ENCODE measurements around the gene PTEN.
"Not testable (repeated sequence)": the region's sequence is repeated elsewhere in the genome, so short reads cannot be mapped to it uniquely, and the experiment has no call there.

The PTEN gene

DNA sequence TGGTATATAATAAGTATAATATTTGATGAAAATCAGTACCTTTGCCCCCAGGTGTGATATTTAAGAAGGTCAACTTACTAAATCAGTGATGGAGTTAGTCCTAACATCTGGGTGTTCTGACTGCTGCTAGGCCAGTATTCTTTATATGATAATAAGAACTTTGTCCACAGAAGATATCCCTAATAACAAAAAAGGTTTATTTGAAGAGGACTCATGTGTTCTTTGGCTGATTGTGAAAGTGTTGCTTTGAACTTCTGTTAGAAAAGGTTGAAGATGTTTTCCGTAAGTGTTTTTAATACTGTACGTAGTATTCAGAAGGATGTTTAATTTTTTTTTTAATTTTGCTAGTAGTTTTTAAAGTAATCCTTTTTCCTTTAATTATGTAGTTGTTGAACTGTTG lies 10.2 kb downstream of the PTEN start:
- DNase-seq = no peak

GRCh38 chr10:87875929-87876571 lies 12.6 kb downstream of the PTEN start:
- no peak for DNase-seq

- DNase-seq = no peak
Measured at GRCh38 chr10:87878664-87879459, 15.4 kb downstream of the PTEN start.

GRCh38 chr10:87880336-87880735 lies 16.9 kb downstream of the PTEN start:
- DNase-seq = no peak

DNA sequence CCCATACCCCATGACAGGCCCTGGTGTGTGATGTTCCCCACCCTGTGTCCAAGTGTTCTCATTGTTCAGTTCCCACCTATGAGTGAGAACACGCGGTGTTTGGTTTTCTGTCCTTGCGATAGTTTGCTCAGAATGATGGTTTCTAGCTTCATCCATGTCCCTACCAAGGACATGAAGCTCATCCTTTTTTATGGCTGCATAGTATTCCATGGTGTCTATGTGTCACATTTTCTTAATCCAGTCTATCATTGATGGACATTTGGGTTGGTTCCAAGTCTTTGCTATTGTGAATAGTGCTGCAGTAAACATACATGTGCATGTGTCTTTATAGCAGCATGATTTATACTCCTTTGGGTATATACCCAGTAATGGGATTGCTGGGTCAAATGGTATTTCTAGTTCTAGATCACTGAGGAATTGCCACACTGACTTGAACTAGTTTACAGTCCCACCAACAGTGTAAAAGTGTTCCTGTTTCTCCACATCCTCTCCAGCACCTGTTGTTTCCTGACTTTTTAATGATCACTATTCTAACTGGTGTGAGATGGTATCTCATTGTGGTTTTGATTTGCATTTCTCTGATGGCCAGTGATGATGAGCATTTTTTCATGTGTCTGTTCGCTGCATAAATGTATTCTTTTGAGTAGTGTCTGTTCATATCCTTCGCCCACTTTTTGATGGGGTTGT lies 18.1 kb downstream of the PTEN start:
- DNase-seq = not testable (repeated sequence)

DNA sequence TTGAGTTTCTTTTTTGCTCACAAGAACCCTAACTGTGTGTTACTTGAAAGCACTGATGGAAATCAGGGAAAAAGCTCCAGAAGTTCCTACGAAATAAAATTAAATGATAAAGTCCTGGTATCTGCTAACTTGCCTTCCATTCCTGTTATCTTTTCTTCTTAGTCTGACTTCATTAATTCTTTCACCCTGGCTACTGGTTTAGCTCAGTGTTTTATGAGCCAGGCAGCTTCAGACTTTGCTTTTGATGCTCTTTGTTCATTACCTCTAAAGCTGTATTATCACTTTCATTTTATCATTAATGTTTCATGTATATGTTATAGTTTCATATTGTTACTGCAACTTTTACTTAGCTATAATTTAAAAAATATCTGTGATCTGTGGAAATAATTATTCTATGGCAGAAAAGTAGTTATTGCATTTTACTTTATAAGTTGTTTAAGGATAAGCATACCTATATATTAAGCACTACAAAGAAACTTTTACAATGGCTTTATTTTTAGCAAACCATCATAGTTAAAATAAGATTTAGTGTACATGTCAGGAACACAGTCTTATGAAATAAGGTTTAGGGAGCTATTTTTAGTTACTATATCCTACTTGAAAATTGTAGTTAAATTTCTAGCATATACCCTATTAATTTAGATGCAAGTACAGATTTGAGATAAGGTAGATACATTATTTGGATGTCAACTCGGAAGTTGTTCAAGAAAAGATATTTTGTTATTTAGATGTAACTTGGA lies 19.3 kb downstream of the PTEN start:
- no peak for DNase-seq

- no peak for DNase-seq
Measured at GRCh38 chr10:87886635-87887034, 23.2 kb downstream of the PTEN start.

DNA sequence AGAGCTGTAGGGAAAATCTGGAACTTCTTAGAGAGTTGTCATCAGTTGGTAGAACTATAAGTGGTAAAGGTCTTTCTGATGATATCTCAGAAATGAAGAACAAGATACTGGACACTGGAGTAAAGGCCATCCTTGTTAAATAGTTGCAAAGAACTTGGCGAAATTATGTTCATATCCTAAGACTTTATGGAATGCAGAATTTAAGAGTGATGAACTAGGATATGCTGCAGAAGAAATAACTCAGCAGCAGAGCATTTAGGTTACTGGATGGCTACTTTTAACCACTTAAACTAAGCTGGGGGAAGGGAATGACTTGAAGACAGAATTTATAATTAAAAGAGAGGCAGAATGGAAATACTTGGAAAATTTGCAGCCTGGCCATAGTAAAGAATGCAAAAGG lies 23.7 kb downstream of the PTEN start:
- no peak for DNase-seq

DNA sequence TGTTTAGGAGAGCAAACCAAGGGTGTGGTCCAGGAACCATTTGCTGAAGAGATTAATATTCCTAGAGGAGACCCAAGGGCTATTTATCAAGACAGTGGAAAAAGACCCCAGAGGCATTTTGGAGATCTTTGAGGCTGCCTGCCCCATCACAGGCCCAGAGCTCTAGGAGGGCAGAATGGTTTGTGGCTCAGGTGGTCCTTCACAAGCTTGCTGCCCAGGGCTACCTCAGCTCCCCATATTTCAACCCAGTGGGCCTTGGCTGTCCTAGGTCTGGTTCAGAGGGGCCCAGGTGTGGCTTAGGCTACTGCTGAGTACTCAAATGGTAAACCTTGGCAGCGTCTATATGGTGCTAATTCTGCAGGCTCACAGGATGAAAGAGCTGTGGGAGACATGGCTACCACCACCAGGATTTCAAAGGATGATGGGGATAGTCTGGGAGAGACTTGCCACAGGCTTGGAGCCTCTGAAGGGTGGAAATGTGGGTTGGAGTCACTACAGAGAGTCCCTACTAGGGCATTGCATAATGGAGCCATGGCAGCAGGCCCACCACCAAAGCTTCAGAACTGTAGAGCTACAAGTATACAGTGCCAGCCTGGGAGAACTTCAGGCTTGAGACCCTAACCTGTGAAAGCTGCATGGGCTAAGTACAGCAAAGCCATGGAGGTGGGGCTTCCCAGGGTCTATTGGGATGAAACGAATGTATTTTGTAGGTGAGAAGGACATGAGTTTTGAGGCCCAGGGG lies 24.3 kb downstream of the PTEN start:
- no peak for DNase-seq

DNA sequence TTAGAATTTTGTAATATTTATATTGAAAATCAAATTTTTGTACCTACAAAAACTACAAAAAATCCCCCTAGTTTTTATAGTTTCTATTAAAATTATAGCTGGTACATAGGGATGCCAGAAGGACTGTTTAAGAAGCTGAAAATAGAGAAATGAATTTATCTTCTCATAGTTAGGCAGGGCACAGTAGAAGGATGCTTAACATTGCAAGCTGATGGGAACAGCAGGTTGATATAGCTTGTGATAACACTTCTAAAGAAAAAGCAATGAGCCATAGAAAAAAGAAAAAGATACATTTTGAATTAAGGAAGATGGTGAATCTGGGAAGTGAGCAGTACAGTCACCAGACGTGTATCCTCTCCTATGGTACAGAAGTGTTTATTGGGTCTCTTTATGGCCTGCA lies 32.0 kb downstream of the PTEN start:
- DNase-seq = no peak

DNA sequence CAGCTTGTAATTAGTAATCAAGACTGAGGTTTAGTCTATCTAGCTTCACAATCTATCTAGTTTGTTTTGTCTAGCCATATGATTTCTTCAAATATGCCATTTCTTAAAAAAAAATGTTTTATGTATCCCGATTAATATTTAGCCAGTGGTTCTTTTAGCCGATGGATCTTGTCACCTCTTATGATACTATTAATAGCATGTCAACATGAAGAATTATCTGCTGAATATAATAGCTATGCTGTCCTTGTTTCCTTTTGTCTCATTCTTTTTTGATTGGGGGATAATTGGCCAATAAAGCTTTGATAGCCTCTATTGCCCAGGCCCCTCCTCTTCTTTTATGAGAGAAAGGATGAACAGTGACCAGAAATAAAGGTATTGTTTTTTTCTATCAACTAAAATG lies 32.8 kb downstream of the PTEN start:
- DNase-seq = no peak

- DNase-seq = not testable (repeated sequence)
Measured at GRCh38 chr10:87897957-87898356, 34.5 kb downstream of the PTEN start.

- not testable (repeated sequence) for DNase-seq
Measured at GRCh38 chr10:87903396-87903795, 40.0 kb downstream of the PTEN start.

DNA sequence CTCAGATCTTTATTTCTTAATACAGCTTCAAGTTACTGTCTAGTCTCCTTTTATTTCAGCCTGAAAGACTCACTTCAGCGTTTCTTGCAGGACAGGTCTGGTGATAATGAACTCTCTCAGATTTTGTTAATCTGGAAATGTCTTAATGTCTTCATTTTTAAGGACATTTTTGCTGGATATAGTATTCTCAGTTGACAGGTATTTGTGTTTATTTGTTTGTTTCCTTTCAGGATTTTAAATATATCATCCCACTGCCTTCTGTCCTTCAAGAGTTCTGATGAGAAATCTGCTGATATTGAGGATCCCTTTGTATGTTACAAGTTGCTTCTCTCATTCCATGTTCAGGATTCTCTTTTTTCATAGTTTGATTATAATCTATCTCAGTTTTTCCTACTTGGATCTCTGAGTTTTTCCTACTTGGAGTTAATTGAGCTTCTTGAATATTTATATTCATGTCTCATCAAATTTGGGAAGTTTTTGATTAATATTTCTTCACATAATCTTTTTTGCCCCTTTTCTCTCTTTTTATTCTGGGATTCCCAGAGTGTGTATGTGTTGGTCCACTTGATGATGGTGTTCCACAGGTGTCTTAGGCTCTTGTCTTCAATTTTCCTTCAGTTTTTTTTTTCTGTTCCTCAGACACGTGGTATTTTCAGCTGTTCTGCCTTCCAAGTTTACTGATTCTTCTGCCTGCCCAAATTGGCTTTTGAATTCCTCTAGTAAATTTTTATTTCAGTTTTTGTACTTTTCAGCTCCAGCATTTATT lies 49.9 kb downstream of the PTEN start:
- no peak for DNase-seq

DNA sequence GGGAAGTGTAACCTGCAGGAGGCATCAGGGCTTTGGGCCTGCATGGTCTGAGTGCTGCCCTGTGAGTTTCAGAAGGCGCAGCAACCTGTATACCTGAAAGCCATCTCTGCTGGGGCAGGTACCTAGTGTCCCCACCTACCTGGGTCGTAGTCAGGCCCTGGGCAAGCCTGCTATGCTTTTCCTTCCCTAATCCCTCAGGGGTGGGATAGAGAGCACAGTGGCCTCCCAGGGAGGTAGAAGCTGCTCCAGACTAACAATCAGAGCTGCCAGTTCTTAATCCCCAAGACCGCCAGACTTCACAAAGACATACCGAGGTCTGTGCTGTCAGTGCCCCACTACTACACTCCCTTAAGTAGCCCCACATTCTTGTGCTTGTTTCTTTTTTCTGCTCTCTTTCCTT lies 52.0 kb downstream of the PTEN start:
- no peak for DNase-seq

DNA sequence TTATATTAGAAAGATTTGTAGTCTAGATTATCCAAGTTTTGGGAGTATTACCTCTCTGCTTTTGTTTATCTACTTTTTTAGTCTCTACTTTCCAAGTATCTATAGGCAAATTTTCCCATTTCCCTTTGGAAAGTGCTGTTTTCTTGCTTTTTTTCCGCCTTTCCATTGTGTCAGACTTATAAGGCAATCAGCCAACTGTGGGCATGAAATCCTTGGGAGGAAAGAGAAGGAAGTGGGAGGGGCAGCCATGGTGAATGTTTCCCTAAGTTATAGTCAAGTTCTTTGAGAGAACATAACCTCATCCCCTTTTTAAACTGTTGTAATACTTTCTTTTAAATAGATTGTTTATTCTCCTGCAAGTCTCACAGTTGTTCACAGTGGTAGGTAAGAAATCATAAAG lies 52.6 kb downstream of the PTEN start:
- DNase-seq = no peak

DNA sequence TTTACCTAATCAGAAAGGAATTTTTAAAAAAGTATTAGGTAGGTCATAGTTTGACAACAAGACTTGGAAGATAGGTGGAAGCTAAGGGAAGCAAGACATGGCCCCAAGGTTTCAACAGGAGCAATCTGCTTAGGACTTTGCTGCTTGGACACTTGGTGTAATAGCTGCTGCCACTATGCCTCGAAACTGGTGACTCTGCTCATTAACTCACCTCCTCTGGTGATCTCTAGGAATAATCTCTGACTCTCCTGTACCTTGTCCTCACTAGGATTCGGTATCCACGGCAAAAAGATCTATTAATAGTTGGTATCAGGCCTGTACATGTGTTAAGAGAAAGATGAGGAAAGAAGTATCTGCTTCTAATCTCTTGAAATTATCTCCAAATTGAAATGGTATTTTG lies 53.1 kb downstream of the PTEN start:
- DNase-seq = no peak

DNA sequence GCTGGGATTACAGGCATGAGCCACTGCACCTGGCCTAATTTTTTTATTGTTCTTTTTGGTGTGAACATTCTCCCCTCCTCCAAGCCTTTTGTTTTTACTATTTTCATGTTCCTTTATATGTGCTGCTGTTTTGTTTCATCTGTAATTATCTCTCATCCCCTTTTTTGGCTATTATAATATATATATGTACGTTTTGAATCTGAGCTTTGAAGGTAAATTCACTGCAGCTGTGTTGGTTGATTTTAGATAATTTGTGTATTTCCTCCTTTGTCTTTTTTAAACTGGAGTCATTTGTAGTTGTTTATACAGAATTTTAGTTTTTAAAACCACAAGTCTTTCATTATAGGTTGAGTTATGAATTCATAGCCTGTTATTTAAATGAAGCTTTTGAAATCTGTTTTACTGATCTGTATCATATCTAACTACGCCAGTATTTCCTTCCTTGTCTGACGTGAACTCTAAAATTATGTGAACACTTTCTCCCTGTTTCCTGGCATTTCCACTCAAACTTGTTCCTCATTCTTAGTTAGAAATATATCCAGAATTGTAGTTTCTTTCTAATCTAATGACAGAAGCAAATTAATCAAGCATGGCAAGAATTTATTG lies 54.9 kb downstream of the PTEN start:
- DNase-seq = no peak

- no peak for DNase-seq
Measured at GRCh38 chr10:87920538-87920937, 57.1 kb downstream of the PTEN start.

DNA sequence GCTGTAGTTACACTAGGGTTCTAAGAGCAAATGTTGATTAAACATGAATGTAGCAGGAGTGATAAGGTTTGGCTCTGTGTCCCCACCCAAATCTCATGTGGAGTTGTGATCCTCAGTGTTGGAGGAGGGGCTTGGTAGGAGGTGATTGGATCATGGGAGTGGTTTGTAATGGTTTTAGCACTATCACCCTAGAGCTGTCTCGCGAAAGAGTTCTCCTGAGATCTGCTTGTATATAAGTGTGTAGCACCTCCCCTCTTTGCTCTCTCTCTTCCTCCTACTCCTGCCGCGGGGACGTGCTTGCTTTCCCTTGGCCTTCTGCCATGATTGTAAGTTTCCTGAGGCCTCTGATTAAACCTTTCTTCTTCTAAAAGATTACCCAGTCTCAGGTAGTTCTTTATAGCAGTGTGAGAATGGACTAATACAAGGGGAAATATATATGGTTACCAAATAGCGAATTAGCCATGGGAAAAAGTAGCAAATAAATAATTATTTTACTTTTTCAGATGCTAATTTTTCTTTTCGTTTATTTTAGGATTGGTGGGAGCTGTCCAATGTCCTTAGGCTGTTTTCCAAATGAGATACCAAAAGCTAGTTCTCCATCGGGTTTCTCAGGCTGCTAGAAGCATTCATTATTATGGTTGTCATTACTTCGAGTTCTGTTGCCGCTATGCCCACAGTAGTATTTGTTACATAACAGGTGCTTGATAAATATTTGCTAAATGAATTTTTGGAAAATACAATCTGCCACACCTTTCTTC lies 58.7 kb downstream of the PTEN start:
- no peak for DNase-seq

GRCh38 chr10:87923233-87923632 lies 59.8 kb downstream of the PTEN start:
- no peak for DNase-seq
